Small intestine (tissue), 7 donors: Measurements from ENCODE around the gene CIAO1. TPM values are rescaled to one million over a fixed set of nuclear protein-coding genes. Genes with fewer than 3 reads are reported as not detected.

Source experiments
- DNase-seq, 2 donors: peaks; one replicate each; pipeline versions ENCODE4 v3.0.0 to v3.0.0-alpha.2; 2013
- FAIRE-seq: peaks from 2 replicates; lab custom pipeline; 2012; peaks lifted over from hg19 to GRCh38; lab: Jason Lieb, UNC
- H3K27ac ChIP-seq, 3 donors: one replicate each; pipeline ENCODE4 v1.5.1; 2013; ENCODE audit warnings: low read length in 2 of 3, mild to moderate bottlenecking in 2 of 3, control low read depth in 1 of 3, inconsistent platforms in 1 of 3, low read depth in 1 of 3, moderate library complexity in 1 of 3
- H3K27me3 ChIP-seq, 3 donors: one replicate each; pipeline ENCODE4 v1.6.1; 2013; ENCODE audit warnings: low read length in 3 of 3, inconsistent platforms in 1 of 3; ENCODE audit not compliant: control insufficient read depth in 3 of 3, insufficient read depth in 3 of 3
- H3K36me3 ChIP-seq, 3 donors: one replicate each; pipeline ENCODE4 v1.6.1; 2013; ENCODE audit warnings: low read length in 3 of 3, inconsistent platforms in 1 of 3, low read depth in 1 of 3, mild to moderate bottlenecking in 1 of 3, moderate library complexity in 1 of 3; ENCODE audit not compliant: control insufficient read depth in 3 of 3, insufficient read depth in 2 of 3
- H3K4me1 ChIP-seq, 3 donors: one replicate each; pipeline ENCODE4 v1.6.1; 2013; ENCODE audit warnings: low read length in 2 of 3, inconsistent platforms in 1 of 3, low read depth in 1 of 3, mild to moderate bottlenecking in 1 of 3, moderate library complexity in 1 of 3; ENCODE audit not compliant: control insufficient read depth in 3 of 3, insufficient read depth in 2 of 3
- H3K4me3 ChIP-seq, 3 donors: one replicate each; pipeline ENCODE4 v1.5.1; 2013; ENCODE audit warnings: low read length in 3 of 3, control low read depth in 1 of 3, inconsistent platforms in 1 of 3, low read depth in 1 of 3, mild to moderate bottlenecking in 1 of 3, moderate library complexity in 1 of 3
- H3K9me3 ChIP-seq, 2 donors: one replicate each; pipeline ENCODE4 v1.6.1; 2013; ENCODE audit warnings: low read depth in 1 of 2, low read length in 1 of 2; ENCODE audit not compliant: control insufficient read depth in 2 of 2, insufficient read depth in 1 of 2
- WGBS, 3 donors: extraction: QIAGEN DNeasy Blood & Tissue Kit; methylation state at CpG; one replicate each; pipeline ENCODE4 v1.1.7; 2013; 5-methylcytosine and 5-hydroxymethylcytosine counted together
- polyA plus RNA-seq, 4 donors: library from polyadenylated mRNA; stranded (reverse) in 3 of 4; unstranded in 1 of 4; fragments of 200-250 nt in 3 of 4; fragments of 120-200 nt in 1 of 4; gene quantifications; one replicate each; pipeline versions ENCODE4 v1.2.1 to v1.2.3, GENCODE V29; 2013
- donor health status: healthy with polysubstance abuse.
- donor health status: control.
- donor health status: control.
- donor health status: Bipolar disorder and iron deficiency.
- donor health status: healthy.

The CIAO1 gene
- polyA plus RNA-seq, 4 donors: 50.3 to 73.2 (median 56.6) TPM

DNA sequence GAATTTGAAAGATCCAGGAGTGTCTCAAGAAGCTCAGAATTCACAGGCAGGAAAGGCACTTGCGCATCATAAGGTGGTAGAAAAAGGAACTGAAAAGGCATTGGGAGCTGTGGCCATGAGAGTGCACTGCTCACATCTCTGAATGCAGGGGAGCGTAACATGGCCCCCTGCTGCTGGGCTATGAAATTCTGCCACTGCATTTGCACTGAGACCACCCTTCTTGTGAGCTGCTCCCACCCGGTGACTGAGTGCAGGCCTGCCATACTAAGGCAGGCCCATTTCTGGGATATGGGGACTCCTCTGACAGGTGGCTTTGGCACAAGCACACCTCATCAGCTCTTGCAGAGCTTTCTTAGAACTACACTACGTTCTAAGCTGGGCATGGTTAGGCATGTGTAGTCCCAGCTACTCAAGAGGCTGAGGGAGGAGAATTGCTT, 32.1 kb upstream of the CIAO1 start:
- peaks cover 0 to 25% (median 2%) of the 10 kb centered on the region in 3 donors for H3K4me1 ChIP-seq
- no peak overlapping the region for H3K4me3 ChIP-seq
- FAIRE-seq: no peak
- H3K27ac ChIP-seq: peak overlapping the region in 1 of 3 donors; percentile 19
- WGBS, 3 donors: 84 to 89% (median 84%) methylated on average over 4 of the region's 4 CpGs
- peaks cover 0 to 6% (median 0%) of the 10 kb centered on the region in 3 donors for H3K36me3 ChIP-seq
- H3K9me3 ChIP-seq: no peaks in the 10 kb centered on the region
- H3K27me3 ChIP-seq: no peaks in the 10 kb centered on the region
- no peak for DNase-seq

DNA sequence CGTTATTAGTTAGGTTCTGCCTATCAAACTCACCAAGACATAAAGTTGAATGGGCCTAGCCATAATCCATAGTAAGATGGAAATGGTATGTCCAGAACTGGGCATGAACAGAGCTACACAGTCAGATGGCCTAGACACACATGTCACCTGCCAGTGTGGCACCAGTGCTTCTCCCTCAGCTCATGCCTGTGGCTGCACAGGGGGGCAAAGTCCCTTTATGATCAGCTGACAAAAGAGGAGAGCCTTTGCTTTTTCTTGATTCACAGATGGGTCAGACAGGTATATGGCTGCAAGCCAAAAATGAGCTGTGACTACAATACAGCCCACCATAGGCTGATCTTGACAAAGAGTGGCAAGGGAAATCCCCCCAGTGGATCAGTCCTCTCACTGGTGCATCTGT, 29.1 kb upstream of the CIAO1 start:
- H3K27ac ChIP-seq: peak overlapping the region in 1 of 3 donors; percentile 48
- FAIRE-seq: no peak
- peaks cover 0 to 25% (median 0%) of the 10 kb centered on the region in 3 donors for H3K36me3 ChIP-seq
- 97 to 100% (median 100%) methylated on average over 1 of the region's 1 CpG for WGBS, 3 donors
- peaks cover 2 to 30% (median 5%) of the 10 kb centered on the region in 3 donors for H3K4me1 ChIP-seq
- H3K9me3 ChIP-seq: no peaks in the 10 kb centered on the region
- H3K27me3 ChIP-seq: no peaks in the 10 kb centered on the region
- peak; percentile 84 to 87 for DNase-seq
- H3K4me3 ChIP-seq: no peak overlapping the region

DNA sequence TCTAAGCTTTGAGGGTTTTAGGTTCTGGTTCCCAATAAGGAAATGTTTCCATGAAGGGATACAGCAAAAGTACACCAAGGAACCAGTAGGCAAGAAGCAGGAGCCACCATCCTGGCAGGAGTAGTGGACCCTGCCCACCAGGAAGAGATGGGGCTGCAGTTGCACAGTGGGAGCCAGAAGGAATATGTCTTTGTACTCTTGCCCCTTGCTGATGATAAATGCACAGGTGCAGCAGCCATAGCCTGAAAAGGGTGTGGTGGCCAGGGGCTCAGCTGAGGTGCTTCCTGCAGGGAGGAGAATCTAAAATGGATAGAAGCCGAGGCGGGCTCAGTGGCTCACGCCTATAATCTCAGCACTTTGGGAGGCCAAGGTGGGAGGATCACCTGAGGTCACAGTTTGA, 27.8 kb upstream of the CIAO1 start:
- WGBS, 3 donors: 23 to 63% (median 61%) methylated on average over 3 of the region's 3 CpGs
- DNase-seq (peak; percentile 78 to 84), FAIRE-seq (no peak)

DNA sequence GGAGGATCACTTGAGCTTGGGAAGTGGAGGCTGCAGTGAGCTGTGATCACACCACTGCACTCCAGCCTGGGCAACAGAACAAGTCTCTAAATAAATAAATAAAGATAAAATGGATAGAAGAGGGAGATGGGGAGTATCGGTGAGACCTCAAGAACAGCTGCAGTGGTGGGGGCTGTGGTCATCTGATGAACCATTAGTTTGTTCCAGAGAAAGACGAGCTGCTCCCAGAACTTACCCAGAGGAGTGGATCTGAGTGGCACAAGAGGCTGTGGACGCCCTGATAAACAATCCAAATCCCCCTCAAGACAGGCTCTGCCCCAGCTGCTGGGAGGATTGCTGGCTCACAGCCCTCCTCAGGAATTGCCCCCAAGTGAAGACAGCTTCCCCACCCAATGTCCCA, 26.9 kb upstream of the CIAO1 start:
- 79 to 83% (median 80%) methylated on average over 3 of the region's 3 CpGs for WGBS, 3 donors
- Histone ChIP-seq H3K4me1 (peaks cover 2 to 30% (median 5%) of the 10 kb centered on the region in 3 donors), H3K36me3 (peaks cover 0 to 28% (median 0%) of the 10 kb centered on the region in 3 donors), H3K27ac (no peak overlapping the region), H3K4me3 (no peak overlapping the region), H3K9me3 (no peaks in the 10 kb centered on the region), H3K27me3 (no peaks in the 10 kb centered on the region)
- no peak for FAIRE-seq
- no peak for DNase-seq

More for the DNA sequence above, 27.8 kb upstream of the CIAO1 start:
- no peaks in the 10 kb centered on the region for H3K9me3 ChIP-seq
- H3K4me3 ChIP-seq: no peak overlapping the region
- peaks cover 0 to 26% (median 0%) of the 10 kb centered on the region in 3 donors for H3K36me3 ChIP-seq
- peaks cover 2 to 30% (median 5%) of the 10 kb centered on the region in 3 donors for H3K4me1 ChIP-seq
- no peaks in the 10 kb centered on the region for H3K27me3 ChIP-seq
- peak overlapping the region in 1 of 3 donors; percentile 39 for H3K27ac ChIP-seq

DNA sequence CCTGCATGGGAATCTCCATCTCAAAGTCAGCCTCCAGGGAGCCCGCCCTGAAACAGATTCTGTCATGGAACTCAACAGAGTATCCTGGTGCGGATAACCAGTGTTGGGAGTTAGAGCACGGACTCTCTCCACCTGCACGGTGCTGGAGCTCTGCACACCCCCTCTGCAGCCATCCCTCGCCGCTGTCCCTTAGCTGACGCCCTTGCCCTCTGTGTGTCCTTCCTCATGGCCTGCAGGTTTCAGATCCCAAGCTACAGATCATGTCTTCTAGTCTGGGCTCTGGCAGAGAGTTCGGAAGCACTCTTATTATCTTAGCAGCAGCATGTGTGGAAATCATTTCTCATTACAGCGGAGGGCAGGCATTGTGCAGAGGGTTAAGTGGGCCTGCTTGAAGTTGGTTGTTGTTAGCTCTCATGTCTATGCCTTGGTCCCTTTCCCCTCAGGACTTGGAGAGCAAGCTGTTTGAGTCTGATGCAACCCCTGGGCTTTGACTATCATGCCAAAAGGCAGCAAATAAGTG, 26.2 kb upstream of the CIAO1 start:
- H3K36me3 ChIP-seq: peaks cover 0 to 28% (median 0%) of the 10 kb centered on the region in 3 donors
- H3K4me1 ChIP-seq: peaks cover 2 to 30% (median 5%) of the 10 kb centered on the region in 3 donors
- FAIRE-seq (no peak), DNase-seq (no peak)
- 94 to 96% (median 95%) methylated on average over 9 of the region's 9 CpGs for WGBS, 3 donors
- no peak overlapping the region for H3K4me3 ChIP-seq
- H3K27me3 ChIP-seq: no peaks in the 10 kb centered on the region
- no peak overlapping the region for H3K27ac ChIP-seq
- no peaks in the 10 kb centered on the region for H3K9me3 ChIP-seq

DNA sequence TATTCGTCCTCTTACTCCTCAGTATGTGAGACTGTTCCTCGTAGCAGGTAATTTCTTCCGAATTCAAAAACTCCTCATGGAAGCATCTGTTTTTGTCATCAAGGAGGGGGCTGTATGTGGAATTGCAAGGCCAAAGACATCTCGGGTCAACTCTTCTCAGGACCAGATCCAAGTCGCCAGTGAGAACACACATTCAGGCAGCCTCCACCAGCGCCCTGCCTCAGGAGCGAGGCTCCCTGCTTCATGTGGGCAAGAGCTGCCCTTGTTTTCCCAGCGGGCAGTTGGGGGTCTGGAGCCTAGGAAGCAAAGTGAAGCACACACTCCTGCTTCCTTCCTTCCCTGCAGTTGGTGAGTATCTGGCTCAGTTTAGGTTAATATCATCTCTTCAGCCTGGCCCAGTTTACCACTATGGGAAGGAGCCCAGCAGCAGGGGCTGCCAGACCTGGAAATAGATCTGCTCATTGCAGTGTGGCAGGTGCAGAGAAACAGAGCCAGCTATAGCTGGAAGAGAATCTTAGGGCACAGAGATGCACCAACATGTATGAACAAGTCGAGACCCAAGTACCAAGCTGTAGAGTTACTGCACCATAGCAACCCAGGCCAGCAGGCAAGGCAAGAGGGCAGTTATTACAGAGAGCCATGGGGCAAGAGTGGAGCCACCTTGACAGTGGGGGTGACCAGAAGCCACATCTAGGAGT, 25.5 kb upstream of the CIAO1 start:
- DNase-seq (no peak), FAIRE-seq (no peak)
- Histone ChIP-seq H3K27me3 (no peaks in the 10 kb centered on the region), H3K9me3 (no peaks in the 10 kb centered on the region), H3K27ac (no peak overlapping the region), H3K4me3 (no peak overlapping the region), H3K4me1 (peaks cover 2 to 30% (median 5%) of the 10 kb centered on the region in 3 donors), H3K36me3 (peaks cover 0 to 30% (median 0%) of the 10 kb centered on the region in 3 donors)
- 89 to 94% (median 94%) methylated on average over 9 of the region's 9 CpGs for WGBS, 3 donors

DNA sequence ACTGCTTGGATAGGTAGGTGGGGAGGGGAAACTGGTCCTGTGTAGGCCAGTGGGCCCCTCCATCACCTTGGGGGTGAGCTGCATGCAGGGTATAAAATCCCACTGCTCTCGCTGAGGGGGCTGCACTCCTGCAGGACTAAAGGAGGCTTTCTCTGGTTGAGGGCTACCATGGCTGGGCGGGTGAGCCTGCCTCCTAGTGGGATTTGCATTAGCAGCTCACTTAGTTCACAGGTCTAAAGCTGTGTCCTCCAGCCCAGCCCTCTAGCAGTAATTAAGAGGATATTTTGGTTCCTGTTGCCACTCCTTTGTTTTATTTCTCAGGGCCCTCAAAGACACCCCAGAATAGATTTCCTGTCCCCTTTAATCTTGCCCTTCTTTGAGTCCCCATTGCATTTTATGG, 24.8 kb upstream of the CIAO1 start:
- peak overlapping the region in 1 of 3 donors; percentile 16 for H3K27ac ChIP-seq
- no peak overlapping the region for H3K4me3 ChIP-seq
- H3K9me3 ChIP-seq: no peaks in the 10 kb centered on the region
- H3K4me1 ChIP-seq: peaks cover 2 to 30% (median 5%) of the 10 kb centered on the region in 3 donors
- H3K36me3 ChIP-seq: peaks cover 0 to 35% (median 0%) of the 10 kb centered on the region in 3 donors
- no peaks in the 10 kb centered on the region for H3K27me3 ChIP-seq
- FAIRE-seq (no peak), DNase-seq (no peak)
- 84 to 90% (median 86%) methylated on average over 2 of the region's 2 CpGs for WGBS, 3 donors

DNA sequence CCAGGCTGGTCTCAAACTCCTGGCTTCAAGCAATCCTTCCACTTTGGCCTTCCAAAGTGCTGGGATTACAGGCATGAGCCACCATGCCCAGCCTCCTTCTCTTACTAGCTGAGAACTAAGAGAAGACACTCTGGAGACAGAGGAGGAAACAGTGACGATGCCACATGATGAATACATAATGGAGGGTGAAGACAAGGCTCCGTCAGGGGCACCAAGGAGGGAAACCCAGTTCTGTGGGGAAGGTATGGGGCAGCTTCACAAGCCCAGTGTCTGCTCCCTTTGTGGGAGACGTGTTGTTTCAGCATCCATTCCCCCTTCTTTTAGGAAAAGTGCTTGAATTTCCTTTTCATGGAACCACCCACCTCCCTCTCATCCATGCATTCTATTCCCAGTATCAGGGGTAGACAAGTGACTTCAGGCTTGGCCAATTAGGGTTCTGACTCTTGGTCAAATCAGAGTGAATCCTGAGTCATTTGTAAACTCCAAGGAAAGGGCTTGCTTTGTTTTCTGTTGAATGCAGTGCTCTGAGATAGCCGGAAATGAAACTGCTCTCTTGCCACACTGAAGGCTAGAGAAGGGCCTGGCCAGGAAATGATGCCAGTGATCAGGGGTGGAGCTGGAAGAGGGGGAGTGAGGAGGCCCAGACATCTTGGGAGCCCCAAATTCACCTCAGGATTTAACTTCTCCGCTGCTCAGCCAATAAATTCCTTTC, 24.0 kb upstream of the CIAO1 start:
- WGBS, 3 donors: 56 to 76% (median 63%) methylated on average over 5 of the region's 5 CpGs
- Histone ChIP-seq H3K4me3 (no peak overlapping the region), H3K27ac (peak overlapping the region; percentile 7 to 94 (median 23)), H3K9me3 (no peaks in the 10 kb centered on the region), H3K27me3 (no peaks in the 10 kb centered on the region), H3K36me3 (peaks cover 0 to 40% (median 0%) of the 10 kb centered on the region in 3 donors), H3K4me1 (peaks cover 2 to 24% (median 5%) of the 10 kb centered on the region in 3 donors)
- peak in 1 of 2 donors; percentile 42 for DNase-seq
- FAIRE-seq: no peak
